ENCODE results near the gene UMOD.

- TF ChIP-seq CTCF (conservative IDR thresholded peaks at IDR 0.05), result no peak
- no peak for TF ChIP-seq EZH2 (IDR thresholded peaks at IDR 0.05; ENCODE audit: low read depth)
These were observed 34.1 kb downstream of the UMOD start for GRCh38 chr16:20318437-20318836.
